HEK293T (cell line): Measurements from ENCODE around the gene CREB5.

ENCODE experiments used
- CTCF ChIA-PET: fragments of 350-600 bp; formaldehyde crosslinking; extraction: SDS; loops from one replicate; lab custom pipeline; 2021; ENCODE audit warnings: antibody characterized with exemption, inconsistent platforms; lab: Yijun Ruan, JAX
- POLR2A ChIA-PET: fragments of 350-600 bp; formaldehyde crosslinking; extraction: SDS; loops from one replicate; lab custom pipeline; 2020; ENCODE audit warnings: antibody characterized with exemption, inconsistent platforms; lab: Yijun Ruan, JAX
- DNase-seq: peaks from one replicate; pipeline ENCODE4 v3.0.0; 2012; ENCODE audit warnings: mixed read lengths; ENCODE audit errors: extremely low spot score
- ARNT ChIP-seq: fragments of 450-650 bp; IDR thresholded peaks from 2 replicates; pipeline ENCODE4 v1.6.1; 2017; ENCODE audit warnings: mild to moderate bottlenecking
- BHLHE40 ChIP-seq: fragments of 450-650 bp; IDR thresholded peaks from 2 replicates; pipeline ENCODE4 v1.6.1; 2016; ENCODE audit warnings: mild to moderate bottlenecking, moderate library complexity, borderline replicate concordance
- CTBP1 ChIP-seq: fragments of 450-650 bp; IDR thresholded peaks from 2 replicates; pipeline ENCODE4 v1.6.1; 2016; ENCODE audit warnings: borderline replicate concordance
- ELF4 ChIP-seq: fragments of 450-650 bp; IDR thresholded peaks from 2 replicates; pipeline ENCODE4 v1.6.1; 2017; ENCODE audit warnings: antibody characterized with exemption
- FOXA1 ChIP-seq: fragments of 450-650 bp; IDR thresholded peaks from 2 replicates; pipeline ENCODE4 v1.6.1; 2016; ENCODE audit warnings: mild to moderate bottlenecking
- FOXK2 ChIP-seq: fragments of 450-650 bp; IDR thresholded peaks from 2 replicates; pipeline ENCODE4 v1.6.1; 2016; ENCODE audit warnings: mild to moderate bottlenecking
- FOXM1 ChIP-seq: fragments of 450-650 bp; IDR thresholded peaks from 2 replicates; pipeline ENCODE4 v1.6.1; 2017; ENCODE audit warnings: mild to moderate bottlenecking, borderline replicate concordance
- HDGF ChIP-seq: fragments of 450-650 bp; IDR thresholded peaks from 2 replicates; pipeline ENCODE4 v1.6.1; 2017; ENCODE audit warnings: antibody characterized with exemption, borderline replicate concordance
- L3MBTL2 ChIP-seq: fragments of 450-650 bp; conservative IDR thresholded peaks from 2 replicates; pipeline ENCODE4 v1.6.1; 2016; ENCODE audit warnings: mild to moderate bottlenecking
- LEF1 ChIP-seq: fragments of 450-650 bp; IDR thresholded peaks from 2 replicates; pipeline ENCODE4 v1.6.1; 2017; ENCODE audit warnings: mild to moderate bottlenecking, borderline replicate concordance
- NFRKB ChIP-seq: fragments of 450-650 bp; IDR thresholded peaks from 2 replicates; pipeline ENCODE4 v1.6.1; 2016; ENCODE audit warnings: mild to moderate bottlenecking, moderate library complexity
- SP1 ChIP-seq: fragments of 450-650 bp; IDR thresholded peaks from 2 replicates; pipeline ENCODE4 v1.6.1; 2017
- SUZ12 ChIP-seq: fragments of 450-650 bp; IDR thresholded peaks from 2 replicates; pipeline ENCODE4 v1.6.1; 2016; ENCODE audit warnings: mild to moderate bottlenecking
- TARDBP ChIP-seq: fragments of 450-650 bp; IDR thresholded peaks from 2 replicates; pipeline ENCODE4 v1.6.1; 2016
- ZNF384 ChIP-seq: fragments of 450-650 bp; IDR thresholded peaks from 2 replicates; pipeline ENCODE4 v1.6.1; 2016
- TF ChIP-seq, protein P1 (sequence below): fragments of 450-650 bp; IDR thresholded peaks from 2 replicates; pipeline ENCODE4 v1.6.1; 2016

Gene CREB5

GRCh38 chr7:28748346-28748745, 336.0 kb downstream of the CREB5 start:
- TF ChIP-seq BHLHE40 (no peak), LEF1 (no peak), SUZ12 (no peak), FOXA1 (no peak), TARDBP (no peak), L3MBTL2 (no peak), ZNF384 (no peak), SP1 (no peak), NFRKB (no peak), HDGF (no peak), CTBP1 (no peak), FOXM1 (no peak), ELF4 (no peak), FOXK2 (no peak), ARNT (no peak)
- TF ChIP-seq, protein P1, sequence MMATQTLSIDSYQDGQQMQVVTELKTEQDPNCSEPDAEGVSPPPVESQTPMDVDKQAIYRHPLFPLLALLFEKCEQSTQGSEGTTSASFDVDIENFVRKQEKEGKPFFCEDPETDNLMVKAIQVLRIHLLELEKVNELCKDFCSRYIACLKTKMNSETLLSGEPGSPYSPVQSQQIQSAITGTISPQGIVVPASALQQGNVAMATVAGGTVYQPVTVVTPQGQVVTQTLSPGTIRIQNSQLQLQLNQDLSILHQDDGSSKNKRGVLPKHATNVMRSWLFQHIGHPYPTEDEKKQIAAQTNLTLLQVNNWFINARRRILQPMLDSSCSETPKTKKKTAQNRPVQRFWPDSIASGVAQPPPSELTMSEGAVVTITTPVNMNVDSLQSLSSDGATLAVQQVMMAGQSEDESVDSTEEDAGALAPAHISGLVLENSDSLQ = no peak
- ChIA-PET POLR2A (interaction anchor here (0.9 kb wide), 1 partner anchor 336 kb away, joined by 3 read pairs; the partner anchor contains the start of gene CREB5), CTCF (interaction anchor here (1.4 kb wide), 1 partner anchor 17 kb away, joined by 3 read pairs; no protein-coding TSS in a partner anchor)
- no peak for DNase-seq

DNA sequence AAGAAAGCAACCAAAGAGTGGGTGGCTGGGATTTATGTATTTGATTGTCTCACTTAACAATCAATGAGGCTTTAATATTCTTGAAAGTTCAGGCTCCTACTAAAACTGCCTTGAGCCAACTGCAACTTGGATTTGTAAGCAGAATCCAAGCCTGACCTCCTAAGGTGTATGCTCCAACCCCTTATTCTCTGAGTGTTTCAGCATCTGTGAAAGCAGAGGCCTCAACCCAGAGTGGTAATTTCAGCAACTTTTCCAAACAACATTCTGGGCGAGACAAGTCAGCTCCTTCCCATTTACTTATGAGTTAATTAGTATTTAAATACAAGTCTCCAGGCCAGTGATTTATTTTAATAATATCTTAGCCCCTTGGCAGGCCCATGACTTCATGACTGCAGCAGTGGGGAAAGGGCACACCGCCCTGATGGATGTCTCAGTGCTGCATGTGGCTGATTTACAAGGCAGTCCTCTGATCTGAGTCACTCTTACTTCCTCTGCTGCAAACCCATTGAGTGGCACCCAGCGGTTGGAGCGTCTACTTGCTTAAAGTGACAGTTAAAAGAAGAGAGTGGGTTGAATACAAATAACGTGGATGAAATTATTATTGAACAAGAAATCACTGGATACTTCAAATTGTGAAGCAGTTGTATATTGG, 336.7 kb downstream of the CREB5 start:
- DNase-seq = peak; percentile 40
- ChIA-PET POLR2A (interaction anchor here (0.5 to 0.9 kb wide), 2 partner anchors 38 to 337 kb away, joined by 3 read pairs; partner anchors contain the start of gene CREB5), CTCF (interaction anchor here (0.7 kb wide), 1 partner anchor 130 kb away, joined by 3 read pairs; no protein-coding TSS in a partner anchor)
- TF ChIP-seq, protein P1 = peak; percentile 87
- no peak for TF ChIP-seq FOXA1
- no peak for TF ChIP-seq TARDBP

DNA sequence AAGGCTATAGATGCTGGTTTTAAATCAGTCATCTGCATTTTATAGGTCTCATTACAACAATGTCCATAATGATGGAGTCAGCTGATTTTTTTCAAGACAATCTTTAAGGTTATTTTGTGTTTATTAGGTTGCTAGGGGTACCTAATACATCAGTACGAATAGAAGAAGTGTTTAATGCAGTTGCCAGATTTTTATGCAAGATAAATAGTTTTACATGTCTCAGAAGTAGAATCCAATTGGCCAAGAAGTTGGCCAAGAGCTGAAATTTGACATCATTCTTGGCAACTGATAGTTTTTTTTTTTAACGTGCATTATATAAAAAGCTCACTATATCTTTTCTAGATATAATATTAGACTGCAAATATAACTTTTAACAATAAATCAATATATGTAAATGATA, 337.3 kb downstream of the CREB5 start:
- TF ChIP-seq TARDBP = no peak
- TF ChIP-seq SUZ12 = no peak
- TF ChIP-seq BHLHE40 = no peak
- no peak for TF ChIP-seq LEF1
- no peak for TF ChIP-seq ARNT
- no peak for TF ChIP-seq FOXA1
- TF ChIP-seq ELF4 = no peak
- TF ChIP-seq ZNF384 = no peak
- TF ChIP-seq HDGF = no peak
- TF ChIP-seq SP1 = no peak
- ChIA-PET POLR2A (interaction anchor here (0.5 kb wide), 1 partner anchor 37 kb away, joined by 3 read pairs; no protein-coding TSS in a partner anchor), CTCF (interaction anchor here (0.7 kb wide), 1 partner anchor 130 kb away, joined by 3 read pairs; no protein-coding TSS in a partner anchor)
- no peak for DNase-seq

- TF ChIP-seq TARDBP = no peak
- TF ChIP-seq L3MBTL2 = no peak
- no peak for TF ChIP-seq ARNT
- no peak for TF ChIP-seq LEF1
- DNase-seq = no peak
- POLR2A ChIA-PET = no interaction called here
- CTCF ChIA-PET = no interaction called here
Observed at GRCh38 chr7:28750981-28751380, 338.7 kb downstream of the CREB5 start.

DNA sequence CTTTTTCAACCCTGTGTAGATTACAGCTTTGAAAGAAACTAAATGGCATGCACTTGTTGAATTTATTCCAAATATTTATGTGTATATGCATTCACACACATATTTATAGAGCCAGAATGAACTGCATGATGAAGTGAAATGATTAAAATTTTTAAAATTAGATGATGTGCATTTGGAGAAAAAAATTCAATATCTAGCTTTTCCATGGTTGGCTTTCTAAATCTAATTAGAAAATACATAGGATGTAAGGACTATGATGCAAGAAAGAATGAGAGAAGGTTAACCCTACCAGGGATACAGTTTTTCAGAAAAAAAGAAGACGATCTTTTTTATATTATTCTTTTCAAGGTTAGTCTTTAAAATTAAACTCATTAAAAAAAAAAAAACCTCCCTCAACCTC, 341.3 kb downstream of the CREB5 start:
- TF ChIP-seq ELF4 = no peak
- TF ChIP-seq, protein P1 = no peak
- TF ChIP-seq FOXA1 = no peak
- no peak for TF ChIP-seq L3MBTL2
- TF ChIP-seq FOXM1 = no peak
- no peak for TF ChIP-seq HDGF
- TF ChIP-seq SP1 = no peak
- TF ChIP-seq BHLHE40 = no peak
- TF ChIP-seq ZNF384 = no peak
- TF ChIP-seq CTBP1 = no peak
- TF ChIP-seq TARDBP = no peak
- POLR2A ChIA-PET = no interaction called here
- DNase-seq = no peak
- CTCF ChIA-PET = interaction anchor here (1.0 kb wide), 1 partner anchor 87 kb away, joined by 3 read pairs; no protein-coding TSS in a partner anchor

GRCh38 chr7:28754027-28754426, 341.7 kb downstream of the CREB5 start:
- DNase-seq = no peak
- TF ChIP-seq SP1 (no peak), HDGF (no peak)
- ChIA-PET POLR2A (no interaction called here), CTCF (interaction anchor here (0.6 to 1.0 kb wide), 2 partner anchors 86 to 220 kb away, joined by 3 read pairs; no protein-coding TSS in a partner anchor)

GRCh38 chr7:28754447-28754846, 342.1 kb downstream of the CREB5 start:
- POLR2A ChIA-PET = no interaction called here
- no peak for DNase-seq
- TF ChIP-seq FOXK2 = no peak
- no peak for TF ChIP-seq SP1
- no peak for TF ChIP-seq NFRKB
- CTCF ChIA-PET = interaction anchor here (0.6 to 1.0 kb wide), 2 partner anchors 86 to 221 kb away, joined by 3 read pairs; no protein-coding TSS in a partner anchor
